GM23248 (cell line): ENCODE results near the gene ARMC8.

Experiments
- EZH2 ChIP-seq: fragments of 200-600 bp; sonication (generic); IDR thresholded peaks from 2 replicates; pipeline ENCODE4 v1.6.1; 2018; ENCODE audit warnings: antibody characterized with exemption, mild to moderate bottlenecking; ENCODE audit not compliant: insufficient read depth, poor library complexity, severe bottlenecking
- EZH2phosphoT487 ChIP-seq: fragments of 200-600 bp; sonication (generic); IDR thresholded peaks from 2 replicates; pipeline ENCODE4 v1.6.1; 2018; ENCODE audit warnings: antibody characterized with exemption, moderate library complexity, mild to moderate bottlenecking, low read depth; ENCODE audit not compliant: insufficient read depth

GRCh38 chr3:138267083-138267482 lies 80.0 kb downstream of the ARMC8 start:
- TF ChIP-seq EZH2 (no peak), EZH2phosphoT487 (no peak)
